LHCN-M2 (cell line): Measurements from ENCODE around the gene CCNYL1. TPM values are rescaled to one million over a fixed set of nuclear protein-coding genes. Genes with fewer than 3 reads are reported as not detected.
"Not testable (repeated sequence)": the region's sequence is repeated elsewhere in the genome, so short reads cannot be mapped to it uniquely, and the experiment has no call there.

Source experiments
- DNase-seq: peaks from one replicate; pipeline ENCODE4 v3.0.0-alpha.2; 2012; ENCODE audit warnings: low read depth
- total RNA-seq: library from RNA; depleted of rRNA; stranded (reverse); fragments of >200 nt; gene quantifications from 2 replicates; pipeline ENCODE4 v1.2.3, GENCODE V29; 2014

The CCNYL1 gene
- total RNA-seq, 1 experiment from 2014 or later, result 7.2 TPM

DNA sequence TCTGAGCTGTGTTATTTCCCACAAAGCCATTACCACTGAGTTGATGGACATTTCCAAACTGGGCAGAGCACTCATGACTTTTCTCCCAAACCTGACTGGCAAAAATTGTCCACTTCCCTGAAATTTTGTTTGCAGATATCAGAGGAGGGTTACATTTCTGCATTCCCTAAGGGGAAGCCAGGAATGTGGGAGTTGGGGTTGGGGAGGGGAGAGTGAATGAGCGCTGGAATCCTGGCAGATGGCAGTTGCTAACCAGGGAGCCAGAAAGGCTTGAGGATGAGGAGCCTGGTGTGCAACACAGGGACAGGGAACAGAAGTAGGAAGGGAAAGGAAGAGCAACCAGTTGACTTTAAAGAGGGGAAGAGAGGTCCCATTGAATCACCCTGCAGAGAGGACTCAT lies 14.0 kb upstream of the CCNYL1 start:
- DNase-seq, result peak; percentile 12

GRCh38 chr2:207698301-207698700 lies 13.1 kb upstream of the CCNYL1 start:
- DNase-seq, result no peak

GRCh38 chr2:207704078-207704477 lies 7.4 kb upstream of the CCNYL1 start:
- DNase-seq, result no peak

DNA sequence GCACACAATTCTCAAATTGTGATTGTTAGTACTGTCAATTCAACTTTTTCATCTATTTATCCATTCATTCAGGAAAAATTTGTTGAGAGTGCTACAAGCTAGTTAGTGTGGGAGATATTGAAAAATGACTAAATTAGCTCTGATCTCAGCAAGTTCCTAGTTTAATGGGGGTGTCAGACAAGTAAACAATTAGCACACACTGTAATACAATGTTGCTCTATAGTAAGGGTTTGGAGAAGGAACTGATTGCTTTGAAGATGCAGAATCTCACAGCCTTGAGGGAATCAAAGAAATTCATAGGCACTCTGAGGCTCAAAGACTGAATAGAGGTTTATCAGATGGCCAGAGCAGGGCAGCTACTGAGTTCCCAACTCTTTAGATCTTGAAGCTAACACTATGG lies 6.8 kb upstream of the CCNYL1 start:
- no peak for DNase-seq

GRCh38 chr2:207706936-207707860 lies 4.2 kb upstream of the CCNYL1 start:
- DNase-seq, result no peak

DNA sequence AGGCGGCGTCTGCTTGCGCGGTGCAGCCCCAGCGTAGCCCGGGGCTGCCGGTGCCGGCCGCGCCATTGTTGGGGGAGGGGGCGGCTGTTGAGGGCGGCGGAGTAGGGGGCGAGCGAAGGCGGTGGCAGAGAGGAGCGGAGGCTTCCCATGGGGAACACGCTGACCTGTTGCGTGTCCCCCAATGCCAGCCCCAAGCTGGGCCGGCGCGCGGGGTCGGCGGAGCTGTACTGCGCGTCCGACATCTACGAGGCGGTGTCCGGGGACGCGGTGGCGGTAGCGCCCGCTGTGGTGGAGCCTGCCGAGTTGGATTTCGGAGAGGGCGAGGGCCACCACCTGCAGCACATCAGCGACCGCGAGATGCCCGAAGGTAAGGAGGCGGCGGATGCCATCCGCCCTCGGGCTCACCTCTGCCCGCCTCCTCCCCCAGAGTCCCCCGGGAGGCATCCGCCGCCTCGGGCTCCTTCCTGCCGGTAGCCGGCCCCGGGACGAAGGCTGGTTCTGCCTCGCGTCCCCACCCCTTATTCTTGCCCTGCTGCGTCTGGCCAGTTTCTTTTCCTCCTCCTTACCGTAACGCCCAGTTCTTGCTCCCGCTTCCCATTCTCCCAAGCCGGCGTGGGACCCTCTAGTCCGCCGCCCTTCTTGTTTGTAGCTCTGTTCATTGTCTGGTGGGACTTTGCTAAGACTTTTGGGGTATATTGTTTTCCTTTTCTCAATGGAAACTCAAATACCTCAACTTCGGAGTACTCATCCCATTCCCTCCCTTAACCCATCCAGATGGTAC lies 500 bp downstream of the CCNYL1 start:
- DNase-seq, result peak; percentile 31

DNA sequence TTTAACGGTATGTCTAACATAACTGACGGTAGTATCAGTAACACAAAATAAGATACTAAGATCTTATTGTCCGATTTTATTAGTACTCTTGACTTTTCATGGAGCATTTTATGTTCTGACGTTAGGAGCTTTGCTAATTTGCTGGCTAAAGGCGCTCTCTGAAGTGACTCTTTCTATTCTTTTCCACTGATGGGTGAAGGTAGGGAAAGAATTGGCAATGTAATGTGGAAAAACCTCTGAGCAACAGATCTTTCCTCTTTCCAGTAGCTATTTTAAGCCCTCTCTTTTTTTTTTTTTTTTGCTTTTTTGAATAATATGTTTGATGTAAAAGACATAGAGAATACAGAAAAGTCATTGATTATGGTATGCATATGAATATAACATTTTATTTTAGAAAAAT lies 4.6 kb downstream of the CCNYL1 start:
- no peak for DNase-seq

DNA sequence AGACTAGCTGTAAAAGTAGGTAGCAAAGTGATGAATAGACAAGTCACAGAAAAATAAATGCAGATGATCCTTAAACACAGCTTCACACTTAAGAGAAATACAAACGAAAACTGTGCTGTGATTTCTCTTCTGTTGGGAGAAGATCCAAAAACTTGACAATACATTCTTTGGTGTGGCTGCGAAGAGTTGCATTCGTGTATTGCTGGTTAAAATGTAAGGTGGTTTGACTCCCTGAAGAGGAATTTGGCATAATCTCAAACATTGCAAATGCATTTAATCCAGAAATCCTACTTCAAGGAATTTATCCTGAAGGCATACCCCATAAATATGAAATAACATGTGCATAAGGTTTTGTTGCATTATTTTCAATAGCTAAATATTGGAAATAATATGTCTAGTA lies 7.1 kb downstream of the CCNYL1 start:
- no peak for DNase-seq

- no peak for DNase-seq
These were observed 7.6 kb downstream of the CCNYL1 start for GRCh38 chr2:207719008-207719407.

DNA sequence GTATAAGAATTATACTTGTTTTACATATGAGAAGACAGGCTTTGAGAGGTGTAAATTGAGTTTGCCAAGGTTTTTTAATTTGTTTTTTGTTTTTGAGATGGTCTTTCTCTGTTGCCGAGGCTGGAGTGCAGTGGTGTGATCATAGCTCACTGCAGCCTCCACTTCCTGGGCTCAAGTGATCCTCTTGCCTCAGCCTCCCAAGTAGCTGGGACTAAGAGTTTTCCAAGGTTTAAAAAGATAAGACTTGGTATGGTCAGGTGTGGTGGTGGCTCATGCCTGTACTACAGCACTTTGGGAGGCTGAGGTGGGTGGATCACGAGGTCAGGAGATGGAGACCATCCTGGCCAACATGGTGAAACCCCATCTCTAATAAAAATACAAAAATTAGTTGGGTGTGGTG lies 8.2 kb downstream of the CCNYL1 start:
- not testable (repeated sequence) for DNase-seq

DNA sequence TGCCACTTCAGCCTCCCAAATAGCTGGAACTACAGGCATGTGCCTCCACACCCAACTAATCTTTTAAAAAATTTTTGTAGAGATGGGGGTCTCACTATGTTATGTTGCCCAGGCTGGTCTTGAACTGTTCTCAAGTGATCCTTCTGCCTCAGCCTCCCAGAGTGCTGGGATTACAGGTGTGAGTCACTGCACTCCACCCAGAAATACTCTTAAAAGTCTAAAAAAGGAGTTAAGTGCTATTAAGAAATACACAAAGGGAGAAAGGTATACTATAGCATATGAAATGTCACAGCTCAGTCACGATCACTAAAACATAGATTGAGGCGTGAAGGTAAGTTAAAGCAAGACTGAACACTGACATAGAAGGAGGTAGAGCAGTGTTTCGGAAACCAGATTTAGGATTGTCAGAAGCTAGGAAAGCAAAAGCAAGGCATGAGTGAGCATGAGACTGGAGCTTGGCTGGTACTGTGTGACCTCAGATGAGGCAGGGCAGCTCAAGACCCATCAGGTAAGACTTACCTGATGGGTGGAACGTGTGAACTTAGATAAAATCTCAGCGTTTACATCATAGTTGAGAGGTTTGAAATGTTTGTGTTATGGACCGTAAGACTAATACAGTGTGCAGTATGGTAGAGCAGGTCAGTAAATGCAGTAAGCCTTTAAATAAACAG lies 9.2 kb downstream of the CCNYL1 start:
- no peak for DNase-seq

- no peak for DNase-seq
These were observed 11.5 kb downstream of the CCNYL1 start for GRCh38 chr2:207722773-207723424.

GRCh38 chr2:207723425-207723787 lies 12.0 kb downstream of the CCNYL1 start:
- DNase-seq, result not testable (repeated sequence)

DNA sequence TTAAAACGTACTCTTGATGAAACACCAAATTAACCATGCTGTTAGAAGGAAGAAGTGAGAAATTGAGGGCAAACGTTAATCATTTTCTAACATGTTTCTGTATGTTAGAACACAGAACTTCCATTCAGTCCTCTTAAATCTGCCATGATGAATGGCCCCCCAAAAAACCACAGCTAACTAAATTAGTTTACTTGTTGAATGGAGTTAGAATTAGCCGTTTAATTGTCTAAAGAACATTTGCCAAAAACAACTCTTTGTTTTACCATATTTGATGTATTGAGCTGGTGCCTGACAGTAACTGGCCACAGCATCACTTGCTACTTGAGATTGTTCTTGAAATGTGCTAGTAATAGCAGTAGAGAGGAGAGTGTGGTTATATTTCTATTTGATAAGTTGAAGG lies 12.7 kb downstream of the CCNYL1 start:
- DNase-seq, result no peak

DNA sequence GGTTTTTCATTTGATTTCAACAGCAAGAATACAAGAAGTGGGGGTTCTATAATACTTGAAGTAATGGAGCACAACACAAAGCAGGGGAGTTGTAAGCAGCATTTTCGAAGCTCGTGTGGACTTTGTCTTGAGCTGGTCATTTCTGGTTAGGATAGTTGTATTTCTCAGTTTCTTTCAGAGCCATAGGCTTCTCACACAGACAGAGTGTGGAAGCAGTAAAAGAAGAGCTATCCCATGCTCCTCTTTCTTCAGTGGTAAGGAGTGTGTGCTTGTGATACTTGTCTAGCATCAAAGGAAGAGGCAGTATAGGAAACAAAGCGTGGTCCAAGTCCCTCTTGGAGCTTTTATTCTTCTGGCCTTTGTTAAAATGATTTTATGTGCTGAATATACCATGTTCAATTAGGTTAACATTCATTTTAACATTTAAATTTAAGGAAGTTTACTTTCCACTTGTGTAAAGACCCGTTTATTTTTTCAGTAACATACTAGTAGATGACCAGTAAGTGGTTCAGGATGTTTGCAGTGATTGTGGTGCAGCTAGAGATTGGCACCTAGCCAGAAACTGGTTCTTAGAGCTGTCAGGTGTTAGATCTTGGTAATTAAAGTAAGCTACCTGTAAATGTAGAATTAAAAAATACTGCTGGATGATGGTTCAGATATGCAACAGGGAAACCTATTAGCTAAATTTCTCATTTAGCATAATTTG lies 14.6 kb downstream of the CCNYL1 start:
- no peak for DNase-seq

- DNase-seq, result no peak
These were observed 15.8 kb downstream of the CCNYL1 start for GRCh38 chr2:207727261-207727660.

DNA sequence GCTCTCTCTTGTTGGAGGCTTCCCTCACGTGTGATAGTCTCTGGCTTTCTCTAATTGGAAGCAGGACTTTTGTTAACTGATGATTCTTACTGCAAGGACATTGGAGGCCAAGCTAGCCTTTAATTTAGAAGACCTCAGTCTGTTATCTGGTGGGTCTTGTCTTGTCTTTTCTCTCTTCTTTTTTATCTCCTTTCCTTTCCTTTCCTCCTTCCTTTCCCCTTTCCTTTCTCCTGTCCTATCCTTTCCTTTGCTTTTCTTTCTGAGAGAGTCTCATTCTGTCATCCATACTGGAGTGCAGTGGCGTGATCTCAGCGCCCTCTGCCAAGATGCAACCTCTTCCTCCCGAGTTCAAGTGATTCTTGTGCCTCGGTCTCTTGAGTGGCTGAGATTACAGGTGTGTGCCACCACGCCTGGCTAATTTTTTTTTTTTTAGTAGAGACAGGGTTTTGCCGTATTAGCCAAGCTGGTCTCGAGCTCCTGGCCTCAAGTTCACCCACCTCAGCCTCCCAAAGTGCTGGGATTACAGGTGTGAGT lies 18.1 kb downstream of the CCNYL1 start:
- no peak for DNase-seq

- DNase-seq, result no peak
These were observed 19.7 kb downstream of the CCNYL1 start for GRCh38 chr2:207731138-207731537.

- no peak for DNase-seq
These were observed 22.3 kb downstream of the CCNYL1 start for GRCh38 chr2:207733597-207734240.

DNA sequence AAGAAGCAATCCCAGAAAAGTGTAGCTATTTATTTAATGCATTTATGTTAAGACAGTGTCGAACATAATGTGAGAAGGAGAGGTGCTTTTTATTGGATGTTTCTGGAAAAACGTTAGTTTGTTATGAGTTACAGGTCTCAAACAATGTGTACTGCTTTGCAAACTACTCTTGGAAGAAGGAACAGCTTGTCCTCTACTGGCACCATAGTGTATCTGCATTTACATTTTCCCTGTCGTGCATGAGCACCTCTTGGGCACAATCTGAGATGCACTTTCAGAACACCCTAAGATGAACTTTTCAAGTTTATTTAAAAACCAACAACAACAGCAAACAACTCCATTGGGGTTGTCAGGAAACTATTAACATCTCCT lies 22.8 kb downstream of the CCNYL1 start:
- DNase-seq, result peak; percentile 51
